Loucy (cell line): ENCODE data around the gene TRPV6.

Experiments used
- H2AFZ ChIP-seq: fragments of 200-600 bp; sonication (generic); 2 replicates; pipeline ENCODE4 v1.6.0; 2016; ENCODE audit warnings: antibody characterized with exemption, mild to moderate bottlenecking, low read length, moderate library complexity
- H3F3A ChIP-seq: fragments of 200-600 bp; 2 replicates; pipeline ENCODE4 v1.6.0; 2016; ENCODE audit warnings: antibody characterized with exemption, low read depth, mild to moderate bottlenecking
- H3K27me3 ChIP-seq: fragments of 200-600 bp; sonication (generic); 2 replicates; pipeline ENCODE4 v1.6.1; 2014; ENCODE audit warnings: low read length, mild to moderate bottlenecking; ENCODE audit not compliant: insufficient read depth, poor library complexity, severe bottlenecking
- H3K36me3 ChIP-seq: fragments of 200-600 bp; sonication (generic); 2 replicates; pipeline ENCODE4 v1.6.1; 2016; ENCODE audit warnings: low read length; ENCODE audit not compliant: insufficient read depth
- H3K4me1 ChIP-seq: fragments of 200-600 bp; sonication (generic); 2 replicates; pipeline ENCODE4 v1.5.1; 2014; ENCODE audit warnings: low read length, mild to moderate bottlenecking; ENCODE audit not compliant: insufficient read depth, poor library complexity, severe bottlenecking
- H3K4me2 ChIP-seq: fragments of 200-600 bp; sonication (generic); 2 replicates; pipeline ENCODE4 v1.6.0; 2014; ENCODE audit warnings: antibody characterized with exemption, low read length, low read depth, mild to moderate bottlenecking; ENCODE audit not compliant: poor library complexity, severe bottlenecking
- H3K4me3 ChIP-seq: fragments of 200-600 bp; sonication (generic); 2 replicates; pipeline ENCODE4 v1.5.1; 2014; ENCODE audit warnings: low read length, mild to moderate bottlenecking, mixed read lengths; ENCODE audit not compliant: poor library complexity, severe bottlenecking
- H3K79me2 ChIP-seq: fragments of 200-600 bp; sonication (generic); 2 replicates; pipeline ENCODE4 v1.6.1; 2014; ENCODE audit warnings: low read length; ENCODE audit not compliant: insufficient read depth
- H3K9ac ChIP-seq: fragments of 200-600 bp; sonication (generic); 2 replicates; pipeline ENCODE4 v1.6.0; 2014; ENCODE audit warnings: mild to moderate bottlenecking, low read depth, low read length, moderate library complexity; ENCODE audit not compliant: poor library complexity, severe bottlenecking
- H3K9me2 ChIP-seq: fragments of 200-600 bp; sonication (generic); replicated peaks from 2 replicates; pipeline ENCODE4 v1.6.1; 2016; ENCODE audit warnings: low read depth, low read length, mixed read lengths
- H3K9me3 ChIP-seq: fragments of 200-600 bp; sonication (generic); 2 replicates; pipeline ENCODE4 v1.6.1; 2014; ENCODE audit warnings: mild to moderate bottlenecking, antibody characterized with exemption, low read length, low read depth; ENCODE audit not compliant: insufficient read depth
- H4K20me1 ChIP-seq: fragments of 200-600 bp; sonication (generic); 2 replicates; pipeline ENCODE4 v1.6.0; 2014; ENCODE audit warnings: antibody characterized with exemption, low read length, mild to moderate bottlenecking; ENCODE audit not compliant: insufficient read depth, poor library complexity, severe bottlenecking
- CTCF ChIP-seq: fragments of 200-600 bp; sonication (generic); conservative IDR thresholded peaks from 2 replicates; pipeline ENCODE4 v1.5.1; 2014; ENCODE audit warnings: mild to moderate bottlenecking, antibody characterized with exemption, low read length
- EZH2phosphoT487 ChIP-seq: fragments of 200-600 bp; IDR thresholded peaks from 2 replicates; pipeline ENCODE4 v1.6.1; 2018; ENCODE audit warnings: antibody characterized with exemption, mild to moderate bottlenecking, moderate library complexity, borderline replicate concordance

The TRPV6 gene

GRCh38 chr7:142904128-142904527, 18.6 kb upstream of the TRPV6 start:
- Histone ChIP-seq H3K9ac (no peak overlapping the region), H2AFZ (no peak overlapping the region), H3K79me2 (no peaks in the 10 kb centered on the region), H3K27me3 (no peaks in the 10 kb centered on the region), H3K4me2 (no peak overlapping the region), H3K36me3 (no peaks in the 10 kb centered on the region), H3F3A (no peaks in the 10 kb centered on the region), H4K20me1 (no peaks in the 10 kb centered on the region), H3K9me3 (0 out of 2 replicates have a peak, but pooled peaks cover 9% of the 10 kb centered on the region), H3K4me3 (no peak overlapping the region), H3K4me1 (no peaks in the 10 kb centered on the region), H3K9me2 (no peaks in the 10 kb centered on the region)
- TF ChIP-seq EZH2phosphoT487 (no peak), CTCF (no peak)

DNA sequence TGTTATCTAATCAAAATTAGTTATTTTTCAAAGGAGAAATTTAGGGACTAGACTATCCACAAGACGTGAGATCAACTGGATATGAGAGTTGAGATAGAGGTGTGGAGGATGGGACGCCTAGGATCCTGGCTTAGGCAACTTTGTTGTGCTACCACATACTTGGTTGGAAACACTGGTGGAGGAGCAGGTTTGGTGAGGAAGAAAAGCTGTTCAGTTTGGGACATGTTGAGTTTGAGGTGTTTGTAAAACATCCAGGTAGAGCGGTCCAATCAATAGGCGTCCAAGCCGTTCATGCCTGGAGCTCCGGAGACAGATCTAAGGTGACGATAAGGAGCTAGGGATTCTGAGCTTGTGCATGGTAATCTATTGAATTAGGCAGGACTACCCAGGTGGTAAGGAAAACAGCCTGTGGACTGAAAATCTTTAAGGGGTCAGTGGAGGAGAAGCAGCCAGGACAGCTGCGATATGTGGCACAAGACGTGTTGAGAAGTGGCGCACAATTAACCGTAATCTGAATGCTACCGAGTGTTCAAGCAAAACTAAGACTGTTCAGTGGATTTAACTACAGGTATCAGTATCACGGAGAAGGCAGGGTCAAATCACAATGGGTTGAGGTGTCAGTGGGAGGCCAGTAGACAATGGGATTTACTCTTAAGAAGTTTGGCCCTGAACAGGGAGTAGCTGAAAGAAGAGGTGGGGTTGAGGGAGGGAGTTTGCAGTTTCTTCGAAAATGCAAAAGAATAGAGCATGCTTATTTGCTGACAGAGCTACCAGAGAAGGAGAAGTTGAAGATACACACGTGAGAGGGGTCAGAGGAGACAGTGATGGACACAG, 16.1 kb upstream of the TRPV6 start:
- no peak overlapping the region for H3K4me3 ChIP-seq
- no peaks in the 10 kb centered on the region for H3K27me3 ChIP-seq
- 0 out of 2 replicates have a peak, but pooled peaks cover 9% of the 10 kb centered on the region for H3K9me3 ChIP-seq
- TF ChIP-seq EZH2phosphoT487 (no peak), CTCF (no peak)
- H3K79me2 ChIP-seq: no peaks in the 10 kb centered on the region
- H3K4me2 ChIP-seq: no peak overlapping the region
- H3K36me3 ChIP-seq: no peaks in the 10 kb centered on the region
- H4K20me1 ChIP-seq: no peaks in the 10 kb centered on the region
- no peaks in the 10 kb centered on the region for H3K4me1 ChIP-seq
- H3K9me2 ChIP-seq: no peaks in the 10 kb centered on the region
- H3F3A ChIP-seq: no peaks in the 10 kb centered on the region
- H3K9ac ChIP-seq: no peak overlapping the region
- H2AFZ ChIP-seq: no peak overlapping the region

- Histone ChIP-seq H3F3A (no peaks in the 10 kb centered on the region), H3K36me3 (no peaks in the 10 kb centered on the region), H2AFZ (no peak overlapping the region), H4K20me1 (no peaks in the 10 kb centered on the region), H3K27me3 (no peaks in the 10 kb centered on the region), H3K9ac (no peak overlapping the region), H3K4me3 (no peak overlapping the region), H3K4me2 (no peak overlapping the region), H3K9me2 (no peaks in the 10 kb centered on the region), H3K4me1 (no peaks in the 10 kb centered on the region), H3K79me2 (no peaks in the 10 kb centered on the region), H3K9me3 (0 out of 2 replicates have a peak, but pooled peaks cover 5% of the 10 kb centered on the region)
- TF ChIP-seq CTCF: no peak
- no peak for TF ChIP-seq EZH2phosphoT487
These were observed 14.1 kb upstream of the TRPV6 start for GRCh38 chr7:142899661-142900060.
